ENCODE measurements around the gene TMEM167B. TPM values are rescaled to one million over a fixed set of nuclear protein-coding genes. Genes with fewer than 3 reads are reported as not detected.

The TMEM167B gene
- polyA plus RNA-seq, 1 donor (not counting 4 experiments of a cell fraction or from before 2014, with no cell fraction given), result 15.7 TPM

DNA sequence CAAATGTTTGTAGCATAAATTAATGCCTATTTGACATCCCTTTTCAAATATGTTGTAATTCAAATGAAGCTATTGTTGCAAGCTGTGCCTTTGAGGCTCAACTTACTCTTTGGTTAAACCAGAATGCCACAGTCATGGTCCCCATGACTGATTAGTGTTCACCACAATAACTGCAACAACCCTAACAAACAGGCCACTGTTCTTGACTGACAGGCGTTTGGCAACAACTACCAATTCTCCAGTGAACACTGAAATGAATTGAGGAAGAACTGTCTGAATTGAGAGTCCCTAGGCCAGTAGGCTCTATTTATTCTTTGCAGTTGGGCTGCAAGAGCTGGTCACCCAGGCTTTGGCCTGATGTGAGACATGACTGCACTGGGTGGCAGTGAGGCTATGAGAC, 6.6 kb upstream of the TMEM167B start:
- no peak for TF ChIP-seq EZH2 (IDR thresholded peaks at IDR 0.05; ENCODE audit: low read length)
- TF ChIP-seq, protein P1, sequence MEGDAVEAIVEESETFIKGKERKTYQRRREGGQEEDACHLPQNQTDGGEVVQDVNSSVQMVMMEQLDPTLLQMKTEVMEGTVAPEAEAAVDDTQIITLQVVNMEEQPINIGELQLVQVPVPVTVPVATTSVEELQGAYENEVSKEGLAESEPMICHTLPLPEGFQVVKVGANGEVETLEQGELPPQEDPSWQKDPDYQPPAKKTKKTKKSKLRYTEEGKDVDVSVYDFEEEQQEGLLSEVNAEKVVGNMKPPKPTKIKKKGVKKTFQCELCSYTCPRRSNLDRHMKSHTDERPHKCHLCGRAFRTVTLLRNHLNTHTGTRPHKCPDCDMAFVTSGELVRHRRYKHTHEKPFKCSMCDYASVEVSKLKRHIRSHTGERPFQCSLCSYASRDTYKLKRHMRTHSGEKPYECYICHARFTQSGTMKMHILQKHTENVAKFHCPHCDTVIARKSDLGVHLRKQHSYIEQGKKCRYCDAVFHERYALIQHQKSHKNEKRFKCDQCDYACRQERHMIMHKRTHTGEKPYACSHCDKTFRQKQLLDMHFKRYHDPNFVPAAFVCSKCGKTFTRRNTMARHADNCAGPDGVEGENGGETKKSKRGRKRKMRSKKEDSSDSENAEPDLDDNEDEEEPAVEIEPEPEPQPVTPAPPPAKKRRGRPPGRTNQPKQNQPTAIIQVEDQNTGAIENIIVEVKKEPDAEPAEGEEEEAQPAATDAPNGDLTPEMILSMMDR (optimal IDR thresholded peaks at IDR 0.05 in 1 of 3, IDR thresholded peaks at IDR 0.05 in 1 of 3, conservative IDR thresholded peaks at IDR 0.05 in 1 of 3; ENCODE audit: extremely low read depth in 1 of 3, insufficient read depth in 2 of 3, low read length in 3 of 3), result no peak
- FAIRE-seq (no peak), DNase-seq (ENCODE audit: low read depth, low spot score) (no peak)
- H4K20me1 ChIP-seq (ENCODE audit: control insufficient read depth, extremely low read depth, insufficient read depth, low read length), result no peaks in the 10 kb centered on the region
- no peak overlapping the region for H3K27ac ChIP-seq (ENCODE audit: control insufficient read depth, insufficient read depth, low read length)
- dilution Hi-C loops (cut with MboI; ENCODE audit: extremely low pct_ligation_motif_present, low sequenced_read_pairs), result no loop called here
- no peak overlapping the region for H3K4me2 ChIP-seq (ENCODE audit: control insufficient read depth, extremely low read depth, insufficient read depth, low read depth, low read length)
- H3K4me1 ChIP-seq (ENCODE audit: control insufficient read depth, extremely low read depth, insufficient read depth, low read length), result peaks cover 12% of the 10 kb centered on the region
- H3K27me3 ChIP-seq (ENCODE audit: control insufficient read depth, extremely low read depth, insufficient read depth, low read length), result no peaks in the 10 kb centered on the region
- H3K9ac ChIP-seq (ENCODE audit: control insufficient read depth, extremely low read depth, insufficient read depth, low read length), result no peak overlapping the region
- H3K79me2 ChIP-seq (ENCODE audit: control insufficient read depth, insufficient read depth, low read length), result no peaks in the 10 kb centered on the region
- H3K36me3 ChIP-seq (ENCODE audit: control insufficient read depth in 2 of 2, extremely low read depth in 1 of 2, insufficient read depth in 2 of 2, low read length in 2 of 2), result no peaks in the 10 kb centered on the region
- H3K9me1 ChIP-seq (ENCODE audit: control insufficient read depth, extremely low read depth, insufficient read depth, low read length), result no peaks in the 10 kb centered on the region
- no peak overlapping the region for H3K4me3 ChIP-seq (ENCODE audit: control insufficient read depth in 2 of 3, extremely low read depth in 1 of 3, insufficient read depth in 2 of 3, low read depth in 1 of 3, low read length in 3 of 3)
- no peaks in the 10 kb centered on the region for H3K9me3 ChIP-seq (ENCODE audit: control insufficient read depth, low read depth, low read length)
- no peak overlapping the region for H2AFZ ChIP-seq (ENCODE audit: control insufficient read depth, low read length)

DNA sequence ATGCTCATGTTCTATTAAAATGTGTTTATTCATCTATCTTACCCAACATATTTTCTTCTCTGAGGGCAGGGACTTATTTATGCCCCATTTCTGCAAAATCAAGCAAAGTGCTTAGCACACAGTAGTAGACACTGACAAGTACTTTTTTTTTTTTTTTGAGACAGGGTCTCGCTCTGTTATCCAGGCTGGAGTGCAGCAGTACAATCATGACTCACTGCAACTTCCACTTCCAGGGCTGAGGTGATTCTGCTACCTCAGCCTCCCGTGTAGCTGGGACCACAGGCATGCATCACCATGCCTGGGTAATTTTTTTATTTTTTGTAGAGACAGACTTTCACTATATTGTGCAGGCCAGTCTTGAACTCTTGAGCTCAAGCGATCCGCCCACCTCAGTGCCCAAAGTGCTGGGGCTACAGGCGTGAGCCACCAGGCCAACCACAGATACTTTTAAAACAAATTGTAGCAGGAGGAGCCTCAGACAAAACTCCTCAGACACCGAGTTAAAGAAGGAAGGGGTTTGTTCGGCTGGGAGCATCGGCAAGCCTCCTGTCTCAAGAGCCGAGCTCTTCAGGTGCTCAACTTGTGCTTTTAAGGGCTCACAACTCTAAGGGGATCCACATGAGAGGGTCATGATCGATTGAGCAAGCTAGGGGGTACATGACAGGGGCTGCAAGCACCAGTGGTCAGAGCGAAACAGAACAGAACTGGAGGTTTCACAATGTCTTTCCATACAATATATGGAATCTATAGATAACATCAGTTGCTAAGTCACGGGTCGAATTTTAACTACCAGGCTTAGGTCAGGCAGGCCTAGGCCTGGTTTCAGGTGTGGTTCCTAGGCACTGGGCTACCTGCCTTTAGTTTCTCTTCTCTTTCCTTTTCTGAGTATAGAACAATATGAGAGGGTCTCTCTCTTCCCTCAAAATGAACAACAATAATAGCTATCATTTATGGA, 5.7 kb upstream of the TMEM167B start:
- no peaks in the 10 kb centered on the region for H3K79me2 ChIP-seq (ENCODE audit: control insufficient read depth, insufficient read depth, low read length)
- peak overlapping the region; percentile 56 for H2AFZ ChIP-seq (ENCODE audit: control insufficient read depth, low read length)
- dilution Hi-C loops (cut with MboI; ENCODE audit: extremely low pct_ligation_motif_present, low sequenced_read_pairs), result no loop called here
- no peak for TF ChIP-seq EZH2 (IDR thresholded peaks at IDR 0.05; ENCODE audit: low read length)
- TF ChIP-seq, protein P1 (optimal IDR thresholded peaks at IDR 0.05 in 1 of 3, IDR thresholded peaks at IDR 0.05 in 1 of 3, conservative IDR thresholded peaks at IDR 0.05 in 1 of 3; ENCODE audit: extremely low read depth in 1 of 3, insufficient read depth in 2 of 3, low read length in 3 of 3), result no peak
- H3K9ac ChIP-seq (ENCODE audit: control insufficient read depth, extremely low read depth, insufficient read depth, low read length), result no peak overlapping the region
- H3K4me3 ChIP-seq (ENCODE audit: control insufficient read depth in 2 of 3, extremely low read depth in 1 of 3, insufficient read depth in 2 of 3, low read depth in 1 of 3, low read length in 3 of 3), result no peak overlapping the region
- no peak overlapping the region for H3K4me2 ChIP-seq (ENCODE audit: control insufficient read depth, extremely low read depth, insufficient read depth, low read depth, low read length)
- no peaks in the 10 kb centered on the region for H3K27me3 ChIP-seq (ENCODE audit: control insufficient read depth, extremely low read depth, insufficient read depth, low read length)
- DNase-seq (ENCODE audit: low read depth, low spot score), result no peak
- no peaks in the 10 kb centered on the region for H3K36me3 ChIP-seq (ENCODE audit: control insufficient read depth in 2 of 2, extremely low read depth in 1 of 2, insufficient read depth in 2 of 2, low read length in 2 of 2)
- no peaks in the 10 kb centered on the region for H3K9me3 ChIP-seq (ENCODE audit: control insufficient read depth, low read depth, low read length)
- peaks cover 9% of the 10 kb centered on the region for H3K4me1 ChIP-seq (ENCODE audit: control insufficient read depth, extremely low read depth, insufficient read depth, low read length)
- FAIRE-seq, result no peak
- no peaks in the 10 kb centered on the region for H3K9me1 ChIP-seq (ENCODE audit: control insufficient read depth, extremely low read depth, insufficient read depth, low read length)
- H3K27ac ChIP-seq (ENCODE audit: control insufficient read depth, insufficient read depth, low read length), result no peak overlapping the region
- no peaks in the 10 kb centered on the region for H4K20me1 ChIP-seq (ENCODE audit: control insufficient read depth, extremely low read depth, insufficient read depth, low read length)

All from keratinocyte (primary cell).